NCI-H524 (cell line): Measurements from ENCODE around the gene USF3.
A peak's percentile ranks its signal among the peaks of the same experiment; 100 is the strongest.

ENCODE experiments used
- DNase-seq, 2 experiments: peaks; one replicate each; lab custom pipeline; 2025; lab: John Stamatoyannopoulos, UW

USF3 gene

DNA sequence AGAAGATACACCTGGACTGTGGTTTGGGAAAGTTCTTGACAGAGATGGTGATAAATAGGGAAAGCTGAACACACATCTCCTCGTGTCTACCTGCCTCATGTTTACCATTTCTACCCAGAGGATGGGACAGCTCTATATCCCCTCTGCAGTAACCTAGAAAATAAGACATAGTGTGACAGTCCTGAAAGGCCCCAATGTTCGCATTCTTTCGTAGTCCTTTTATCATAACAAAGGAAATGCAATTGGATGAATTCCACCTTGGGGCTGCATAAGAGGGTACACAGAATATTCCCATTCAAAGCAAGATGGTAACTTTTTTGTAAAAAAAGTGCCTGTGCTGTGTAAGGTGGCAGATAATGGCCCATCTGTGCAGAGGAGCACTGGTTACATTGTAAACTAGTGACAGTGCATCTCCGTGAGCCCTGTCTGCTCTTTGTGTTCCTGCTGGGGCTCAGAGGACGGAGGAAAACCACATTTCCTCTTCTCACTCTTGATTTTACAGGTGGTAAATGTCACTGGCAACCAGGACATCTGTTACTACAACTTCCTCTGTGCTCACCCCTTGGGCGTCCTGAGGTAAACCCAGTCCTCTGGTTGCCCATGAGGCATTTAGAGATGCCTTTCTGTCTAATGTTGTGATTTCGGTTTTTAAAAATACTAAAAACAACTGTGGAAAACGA lies 89.8 kb downstream of the USF3 start:
- DNase-seq = no peak

- DNase-seq = no peak
These were observed 93.6 kb downstream of the USF3 start for GRCh38 chr3:113602836-113603235.

DNA sequence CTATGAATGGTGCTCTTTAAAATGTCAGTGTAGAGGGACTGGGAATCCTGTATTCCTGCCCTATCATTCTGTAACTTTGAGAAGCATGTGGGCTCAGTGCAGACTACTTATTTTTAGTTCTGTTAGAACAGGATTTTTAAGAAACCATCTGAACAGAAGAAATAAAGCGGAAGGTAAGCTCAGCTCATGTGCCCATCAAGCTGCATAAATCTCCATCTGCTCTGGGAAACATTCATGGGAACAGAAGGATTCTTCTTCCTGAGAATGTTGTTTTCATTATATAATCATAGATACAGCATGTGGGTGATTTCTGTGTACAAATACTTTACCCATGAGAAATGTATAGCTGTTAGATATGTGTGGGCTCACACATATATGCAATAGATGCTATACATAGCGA lies 94.2 kb downstream of the USF3 start:
- peak in 1 of 2 experiments; percentile 14 for DNase-seq

- peak in 1 of 2 experiments; percentile 57 for DNase-seq
These were observed 95.2 kb downstream of the USF3 start for GRCh38 chr3:113601240-113601639.

GRCh38 chr3:113600418-113601182 lies 95.8 kb downstream of the USF3 start:
- DNase-seq = no peak
